Measurements from ENCODE around the gene PRPF40B. TPM values are rescaled to one million over a fixed set of nuclear protein-coding genes. Genes with fewer than 3 reads are reported as not detected.

Gene PRPF40B
- total RNA-seq, 1 donor from 2014 or later, result 13.7 TPM

GRCh38 chr12:49635656-49636055 lies 12.3 kb downstream of the PRPF40B start:
- DNase-seq (ENCODE audit: low spot score), result no peak

DNA sequence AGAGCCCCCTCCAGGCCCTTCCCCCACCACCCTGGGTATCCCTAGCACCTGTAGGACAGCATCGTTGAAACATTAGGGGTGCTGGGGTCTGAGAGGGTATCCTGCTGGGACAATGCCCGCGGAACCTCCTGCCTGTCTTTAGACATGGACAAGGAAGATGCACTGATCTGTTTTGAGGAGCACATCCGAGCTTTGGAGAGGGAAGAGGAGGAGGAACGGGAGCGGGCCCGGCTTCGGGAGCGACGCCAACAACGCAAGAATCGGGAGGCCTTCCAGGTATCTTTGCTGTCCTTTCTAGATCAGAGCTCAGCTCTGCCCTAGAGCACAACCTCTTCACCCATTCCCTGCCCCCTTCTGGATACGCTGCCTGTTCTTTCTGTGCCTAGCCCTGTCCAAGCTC lies 13.2 kb downstream of the PRPF40B start:
- DNase-seq (ENCODE audit: low spot score), result no peak

- DNase-seq (ENCODE audit: low spot score), result no peak
These were observed 13.8 kb downstream of the PRPF40B start for GRCh38 chr12:49636979-49637755.

DNA sequence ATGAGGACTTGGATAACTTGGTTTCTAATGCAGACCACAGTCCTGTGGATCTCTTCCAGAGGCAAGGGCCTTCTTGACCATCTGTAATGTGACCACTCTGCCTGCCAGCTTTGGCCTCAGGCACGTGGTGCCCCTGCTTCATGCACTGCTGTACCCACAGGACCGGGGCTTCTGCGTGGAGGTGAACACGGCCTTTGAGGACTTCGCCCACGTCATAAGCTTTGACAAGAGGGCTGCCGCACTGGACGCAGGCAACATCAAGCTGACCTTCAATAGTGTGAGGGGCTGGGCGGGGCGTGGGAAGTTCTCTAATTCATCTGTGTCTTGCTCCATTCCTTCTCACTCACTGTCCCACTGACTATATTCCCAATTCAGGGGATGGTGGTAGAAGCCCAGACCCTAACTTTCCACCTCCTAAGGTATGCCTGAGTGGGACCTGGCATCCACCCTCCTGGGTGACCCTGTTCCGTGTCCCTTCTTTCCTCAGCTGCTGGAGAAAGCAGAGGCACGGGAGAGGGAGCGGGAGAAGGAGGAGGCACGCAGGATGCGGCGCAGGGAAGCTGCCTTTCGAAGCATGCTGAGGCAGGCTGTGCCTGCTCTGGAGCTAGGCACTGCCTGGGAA lies 18.5 kb downstream of the PRPF40B start:
- DNase-seq (ENCODE audit: low spot score), result no peak

GRCh38 chr12:49642370-49642802 lies 19.0 kb downstream of the PRPF40B start:
- no peak for DNase-seq (ENCODE audit: low spot score)

GRCh38 chr12:49643135-49643534 lies 19.8 kb downstream of the PRPF40B start:
- DNase-seq (ENCODE audit: low spot score), result no peak

DNA sequence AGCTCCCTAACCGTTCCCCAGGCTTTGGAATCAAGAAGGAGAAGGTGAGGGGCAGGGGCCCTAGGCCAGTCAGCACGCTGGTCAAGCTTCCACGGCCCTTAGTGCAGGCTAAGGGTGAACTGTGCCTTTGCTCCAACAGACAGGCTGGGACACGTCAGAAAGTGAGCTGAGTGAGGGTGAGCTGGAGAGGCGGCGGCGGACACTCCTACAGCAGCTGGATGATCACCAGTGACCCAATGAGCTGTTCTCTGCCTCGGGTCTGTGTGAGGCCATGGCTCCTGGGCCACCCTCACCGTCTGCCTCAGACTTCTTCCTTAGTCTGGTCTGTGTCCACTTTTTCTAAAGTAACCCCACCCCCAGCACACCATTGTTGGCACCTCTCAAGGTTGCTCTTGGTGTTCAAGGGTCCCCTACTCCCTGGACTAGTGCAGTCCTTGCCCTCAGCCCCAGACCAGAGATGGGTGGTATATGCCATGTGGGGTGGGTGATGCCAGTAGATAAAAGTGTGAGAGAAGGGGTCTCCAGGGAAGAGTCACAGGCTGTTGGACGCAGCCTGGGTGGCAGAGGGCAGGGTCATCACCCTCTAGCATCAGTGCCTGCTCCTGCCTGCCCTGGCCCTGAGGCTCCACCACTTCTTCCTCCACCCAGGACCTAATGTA lies 20.7 kb downstream of the PRPF40B start:
- DNase-seq (ENCODE audit: low spot score), result no peak

DNA sequence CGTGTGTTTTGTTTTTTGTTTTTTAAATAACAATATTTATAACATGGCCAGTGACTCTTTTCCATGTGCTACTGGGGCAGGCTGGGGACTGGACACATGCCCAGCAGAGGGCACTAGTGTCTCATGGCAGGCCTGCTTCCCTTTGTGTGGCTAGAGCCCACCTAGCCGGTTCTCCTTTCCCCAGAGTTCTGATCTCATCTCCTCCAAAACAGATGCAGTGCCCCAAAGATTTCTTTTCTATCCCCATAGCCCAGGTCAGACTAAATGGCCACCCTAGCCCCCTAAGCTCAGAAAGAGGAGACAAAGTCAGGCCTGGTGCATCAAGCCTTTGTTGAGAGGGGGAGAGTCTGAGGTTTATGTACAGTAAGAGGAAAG lies 21.2 kb downstream of the PRPF40B start:
- no peak for DNase-seq (ENCODE audit: low spot score)

DNA sequence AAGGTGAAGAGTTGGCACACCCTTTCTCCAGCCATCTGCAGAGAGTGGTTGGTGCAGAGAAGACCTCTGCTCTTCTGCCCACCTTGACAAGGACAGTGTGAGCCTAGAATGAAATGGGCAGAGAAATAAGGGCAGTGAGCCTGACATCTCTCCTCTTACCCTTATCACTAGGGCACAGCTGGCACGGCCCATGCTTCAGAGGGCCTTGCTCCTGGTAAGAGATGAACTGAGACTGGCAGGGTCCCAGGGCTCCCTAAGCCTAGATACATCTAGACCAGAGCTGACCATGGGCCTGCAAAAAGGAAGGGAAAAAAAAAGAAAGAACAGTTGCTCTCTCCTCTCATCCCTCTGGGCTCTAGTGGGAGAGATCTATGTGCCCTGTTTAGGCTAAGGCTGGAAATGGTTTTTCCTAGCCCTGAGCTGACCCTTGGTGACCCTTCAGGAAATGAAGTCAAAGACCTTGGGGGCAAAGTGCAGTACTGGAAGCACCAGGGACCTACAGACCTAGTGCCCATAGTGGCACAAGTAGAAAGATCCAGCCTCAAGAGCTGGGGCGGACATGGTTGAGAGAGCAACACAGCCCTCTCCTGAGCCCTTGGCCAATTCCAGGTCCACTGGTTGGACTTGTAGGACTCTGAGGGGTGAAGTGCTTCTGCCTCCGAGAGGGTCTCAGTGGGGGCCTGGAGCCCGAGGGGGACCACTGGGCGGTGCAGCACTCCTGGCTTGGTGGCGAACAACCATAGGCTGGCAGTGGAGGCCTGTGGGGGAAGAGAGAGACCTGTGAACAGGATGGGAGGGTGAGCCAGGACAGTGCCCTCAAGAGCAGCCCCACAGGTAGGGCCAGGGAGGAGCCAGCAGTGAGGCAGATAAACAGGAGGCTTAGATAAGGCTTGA lies 22.0 kb downstream of the PRPF40B start:
- DNase-seq (ENCODE audit: low spot score), result no peak

DNA sequence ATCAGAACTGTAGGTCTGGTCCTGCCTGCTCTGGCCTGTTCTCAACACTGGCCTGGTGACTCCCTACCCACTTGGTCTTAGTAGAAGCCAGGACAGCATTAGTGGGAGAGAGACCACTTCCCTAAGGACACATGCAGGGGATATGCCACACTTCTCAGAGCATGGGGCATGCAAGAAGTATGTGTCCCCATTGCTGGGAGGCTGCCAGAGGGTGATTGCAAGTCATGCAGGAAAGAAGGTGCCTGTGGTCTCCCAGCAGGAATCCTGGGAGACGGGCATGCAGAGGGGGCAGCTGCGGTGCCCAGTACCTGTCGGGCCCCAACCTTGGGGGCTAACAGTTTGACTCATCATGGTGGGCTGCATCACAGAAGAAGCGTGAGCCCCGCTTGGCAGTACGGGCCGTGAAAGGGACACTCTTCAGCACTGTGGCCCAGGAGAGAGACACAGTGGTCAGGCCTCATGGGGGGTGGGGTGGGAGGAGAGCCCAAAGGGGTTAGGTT lies 23.0 kb downstream of the PRPF40B start:
- DNase-seq (ENCODE audit: low spot score), result no peak

- no peak for DNase-seq (ENCODE audit: low spot score)
These were observed 23.7 kb downstream of the PRPF40B start for GRCh38 chr12:49646871-49647654.

GRCh38 chr12:49647827-49648711 lies 24.7 kb downstream of the PRPF40B start:
- DNase-seq (ENCODE audit: low spot score), result no peak

DNA sequence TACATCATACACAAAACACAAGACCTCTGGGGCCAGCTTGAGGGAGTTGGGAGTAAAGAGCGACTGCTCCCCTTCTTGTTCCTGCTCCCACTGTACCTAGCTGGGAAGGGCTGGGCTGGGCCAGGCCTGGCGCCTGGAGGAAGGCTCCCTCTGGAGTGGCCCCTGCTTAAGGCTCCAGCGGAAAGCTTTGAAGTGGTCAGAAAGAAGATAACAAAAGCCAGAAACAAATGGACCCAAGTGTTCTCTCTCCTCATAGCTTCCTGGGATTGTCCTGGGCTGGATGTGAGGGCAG lies 25.3 kb downstream of the PRPF40B start:
- DNase-seq (ENCODE audit: low spot score), result no peak

DNA sequence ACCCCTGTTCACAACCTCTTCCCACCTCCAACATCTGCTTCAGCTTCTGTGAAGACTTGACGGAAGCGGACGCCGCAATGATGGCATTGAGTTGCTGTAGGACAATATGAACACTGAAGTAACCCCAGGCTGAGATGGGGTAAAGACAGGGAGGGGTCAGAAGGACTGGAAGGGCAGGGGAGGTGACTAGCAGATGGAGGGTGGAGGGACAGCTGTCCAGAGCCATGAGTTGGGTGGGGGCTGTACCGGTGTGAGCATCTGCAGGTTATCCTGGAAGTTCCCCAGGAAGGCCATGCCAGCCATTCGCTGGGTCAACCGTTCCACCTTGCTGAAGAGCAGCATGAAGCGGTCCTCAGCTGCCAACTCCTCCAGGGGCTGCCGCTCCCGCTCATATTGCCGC lies 26.1 kb downstream of the PRPF40B start:
- DNase-seq (ENCODE audit: low spot score), result no peak

DNA sequence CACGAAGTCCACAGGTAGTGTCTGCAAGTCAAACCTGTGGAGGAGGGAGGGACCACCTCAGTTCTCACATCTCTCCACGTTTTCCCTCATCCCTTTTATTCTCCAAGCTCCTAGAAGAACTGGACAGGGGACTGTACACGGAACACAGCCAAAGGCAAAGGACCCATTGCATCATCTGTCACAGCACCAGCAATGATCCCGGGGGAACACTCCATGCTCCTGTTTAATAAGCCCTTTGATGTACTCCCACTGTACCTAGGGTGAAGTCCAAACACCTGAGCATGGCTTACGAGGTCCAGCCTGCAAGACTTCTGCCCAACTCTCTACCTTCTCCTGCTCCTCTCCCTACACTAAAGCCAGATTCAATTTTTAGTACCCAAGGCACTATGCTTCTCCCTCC lies 26.5 kb downstream of the PRPF40B start:
- no peak for DNase-seq (ENCODE audit: low spot score)

- DNase-seq (ENCODE audit: low spot score), result no peak
These were observed 28.5 kb downstream of the PRPF40B start for GRCh38 chr12:49651855-49652254.

- no peak for DNase-seq (ENCODE audit: low spot score)
These were observed 29.7 kb downstream of the PRPF40B start for GRCh38 chr12:49652921-49653520.

- no peak for DNase-seq (ENCODE audit: low spot score)
These were observed 31.4 kb downstream of the PRPF40B start for GRCh38 chr12:49654715-49655114.

GRCh38 chr12:49655595-49656236 lies 32.4 kb downstream of the PRPF40B start:
- DNase-seq (ENCODE audit: low spot score), result no peak
